ENCODE data around the gene MAML3. TPM values are rescaled to one million over a fixed set of nuclear protein-coding genes. Genes with fewer than 3 reads are reported as not detected.

Gene MAML3
- polyA plus RNA-seq, 2 donors = 3.7 to 3.8 TPM

DNA sequence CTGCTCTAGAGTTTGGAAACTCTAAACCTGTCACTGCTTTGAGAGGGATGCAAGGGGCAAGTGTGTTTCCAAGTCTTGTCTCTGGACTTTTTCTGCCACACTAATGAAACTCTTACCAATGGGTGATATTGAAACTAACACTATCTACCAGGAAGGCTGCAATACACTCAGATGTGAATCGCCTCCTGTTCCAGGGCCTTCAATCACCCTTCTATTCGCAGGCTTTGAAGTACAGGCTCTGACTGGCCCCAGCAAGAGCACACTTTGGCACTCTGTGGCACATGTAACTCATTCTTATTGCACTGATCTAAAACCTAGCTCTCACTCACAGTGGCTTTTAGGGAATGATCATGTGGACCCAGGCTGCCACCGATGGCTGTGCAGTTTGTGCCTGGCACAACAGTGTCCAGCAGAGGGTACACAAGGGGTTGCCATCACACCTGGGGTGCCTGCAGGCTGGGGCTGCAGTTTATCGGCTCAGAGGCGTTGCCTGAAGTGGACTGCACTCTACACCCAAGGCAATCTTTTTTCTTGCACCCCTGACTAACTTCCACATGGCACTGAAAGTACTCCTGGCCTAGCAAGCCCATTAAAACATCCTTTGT is 277.5 kb downstream of the MAML3 start:
- Histone ChIP-seq H3K4me1 (ENCODE audit: control insufficient read depth in 2 of 2, insufficient read depth in 2 of 2, low read length in 1 of 2) (peaks cover 0 to 8% of the 10 kb centered on the region in 2 donors), H3K4me3 (ENCODE audit: low read depth in 1 of 2, low read length in 2 of 2) (no peak overlapping the region), H3K9me3 (ENCODE audit: control insufficient read depth in 2 of 2, insufficient read depth in 1 of 2, low read depth in 1 of 2, low read length in 1 of 2) (no peaks in the 10 kb centered on the region), H3K36me3 (ENCODE audit: control insufficient read depth in 2 of 2, insufficient read depth in 2 of 2, low read length in 1 of 2) (no peaks in the 10 kb centered on the region), H3K27me3 (ENCODE audit: control insufficient read depth in 1 of 2, insufficient read depth in 2 of 2, low read length in 2 of 2) (no peaks in the 10 kb centered on the region), H3K27ac (ENCODE audit: low read depth in 2 of 2, low read length in 1 of 2) (peak overlapping the region; percentile 23 to 57)
- 40 to 43% methylated on average over 5 of the region's 5 CpGs for WGBS, 2 donors

GRCh38 chr4:139875411-139875825 is 278.6 kb downstream of the MAML3 start:
- Histone ChIP-seq H3K9me3 (ENCODE audit: control insufficient read depth in 2 of 2, insufficient read depth in 1 of 2, low read depth in 1 of 2, low read length in 1 of 2) (no peaks in the 10 kb centered on the region), H3K27ac (ENCODE audit: low read depth in 2 of 2, low read length in 1 of 2) (no peak overlapping the region), H3K4me3 (ENCODE audit: low read depth in 1 of 2, low read length in 2 of 2) (no peak overlapping the region), H3K27me3 (ENCODE audit: control insufficient read depth in 1 of 2, insufficient read depth in 2 of 2, low read length in 2 of 2) (no peaks in the 10 kb centered on the region), H3K4me1 (ENCODE audit: control insufficient read depth in 2 of 2, insufficient read depth in 2 of 2, low read length in 1 of 2) (peaks cover 0 to 8% of the 10 kb centered on the region in 2 donors), H3K36me3 (ENCODE audit: control insufficient read depth in 2 of 2, insufficient read depth in 2 of 2, low read length in 1 of 2) (no peaks in the 10 kb centered on the region)
- WGBS, 2 donors = 65 to 78% methylated on average over 6 of the region's 6 CpGs

- WGBS, 2 donors = 88 to 89% methylated on average over 4 of the region's 4 CpGs
- Histone ChIP-seq H3K27ac (ENCODE audit: low read depth in 2 of 2, low read length in 1 of 2) (peak overlapping the region in 1 of 2 donors; percentile 13), H3K9me3 (ENCODE audit: control insufficient read depth in 2 of 2, insufficient read depth in 1 of 2, low read depth in 1 of 2, low read length in 1 of 2) (no peaks in the 10 kb centered on the region), H3K36me3 (ENCODE audit: control insufficient read depth in 2 of 2, insufficient read depth in 2 of 2, low read length in 1 of 2) (no peaks in the 10 kb centered on the region), H3K4me3 (ENCODE audit: low read depth in 1 of 2, low read length in 2 of 2) (no peak overlapping the region), H3K4me1 (ENCODE audit: control insufficient read depth in 2 of 2, insufficient read depth in 2 of 2, low read length in 1 of 2) (peaks cover 0 to 8% of the 10 kb centered on the region in 2 donors), H3K27me3 (ENCODE audit: control insufficient read depth in 1 of 2, insufficient read depth in 2 of 2, low read length in 2 of 2) (no peaks in the 10 kb centered on the region)
Observed at GRCh38 chr4:139873111-139873860, 280.7 kb downstream of the MAML3 start.

- peaks cover 0 to 8% of the 10 kb centered on the region in 2 donors for H3K4me1 ChIP-seq (ENCODE audit: control insufficient read depth in 2 of 2, insufficient read depth in 2 of 2, low read length in 1 of 2)
- WGBS, 2 donors = 50 to 62% methylated on average over 2 of the region's 2 CpGs
- H3K9me3 ChIP-seq (ENCODE audit: control insufficient read depth in 2 of 2, insufficient read depth in 1 of 2, low read depth in 1 of 2, low read length in 1 of 2) = no peaks in the 10 kb centered on the region
- no peak overlapping the region for H3K4me3 ChIP-seq (ENCODE audit: low read depth in 1 of 2, low read length in 2 of 2)
- no peak overlapping the region for H3K27ac ChIP-seq (ENCODE audit: low read depth in 2 of 2, low read length in 1 of 2)
- no peaks in the 10 kb centered on the region for H3K27me3 ChIP-seq (ENCODE audit: control insufficient read depth in 1 of 2, insufficient read depth in 2 of 2, low read length in 2 of 2)
- no peaks in the 10 kb centered on the region for H3K36me3 ChIP-seq (ENCODE audit: control insufficient read depth in 2 of 2, insufficient read depth in 2 of 2, low read length in 1 of 2)
Observed at GRCh38 chr4:139872274-139872673, 281.7 kb downstream of the MAML3 start.

DNA sequence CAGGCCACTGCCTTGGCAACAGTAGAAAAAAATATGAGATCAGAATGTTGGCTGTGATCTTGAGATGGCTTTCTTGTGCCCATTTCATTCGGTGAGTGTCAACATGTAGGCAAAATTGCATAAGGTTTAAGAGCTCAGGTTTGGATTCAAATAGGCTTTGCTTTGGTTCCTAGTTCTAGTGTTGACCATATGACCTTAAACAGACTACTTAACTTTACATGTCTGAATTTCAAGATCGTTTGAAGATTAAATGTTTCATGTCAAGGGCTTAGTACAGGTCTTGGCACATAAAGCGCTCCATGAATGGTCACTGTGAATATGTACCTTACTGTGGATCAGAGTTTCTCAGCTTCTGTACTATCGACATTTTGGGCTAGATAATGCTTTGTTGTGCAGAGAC is 284.2 kb downstream of the MAML3 start:
- 77 to 83% methylated on average over 4 of the region's 4 CpGs for WGBS, 2 donors
- no peaks in the 10 kb centered on the region for H3K9me3 ChIP-seq (ENCODE audit: control insufficient read depth in 2 of 2, insufficient read depth in 1 of 2, low read depth in 1 of 2, low read length in 1 of 2)
- H3K27me3 ChIP-seq (ENCODE audit: control insufficient read depth in 1 of 2, insufficient read depth in 2 of 2, low read length in 2 of 2) = no peaks in the 10 kb centered on the region
- H3K27ac ChIP-seq (ENCODE audit: low read depth in 2 of 2, low read length in 1 of 2) = no peak overlapping the region
- no peaks in the 10 kb centered on the region for H3K4me1 ChIP-seq (ENCODE audit: control insufficient read depth in 2 of 2, insufficient read depth in 2 of 2, low read length in 1 of 2)
- H3K36me3 ChIP-seq (ENCODE audit: control insufficient read depth in 2 of 2, insufficient read depth in 2 of 2, low read length in 1 of 2) = no peaks in the 10 kb centered on the region
- H3K4me3 ChIP-seq (ENCODE audit: low read depth in 1 of 2, low read length in 2 of 2) = no peak overlapping the region

DNA sequence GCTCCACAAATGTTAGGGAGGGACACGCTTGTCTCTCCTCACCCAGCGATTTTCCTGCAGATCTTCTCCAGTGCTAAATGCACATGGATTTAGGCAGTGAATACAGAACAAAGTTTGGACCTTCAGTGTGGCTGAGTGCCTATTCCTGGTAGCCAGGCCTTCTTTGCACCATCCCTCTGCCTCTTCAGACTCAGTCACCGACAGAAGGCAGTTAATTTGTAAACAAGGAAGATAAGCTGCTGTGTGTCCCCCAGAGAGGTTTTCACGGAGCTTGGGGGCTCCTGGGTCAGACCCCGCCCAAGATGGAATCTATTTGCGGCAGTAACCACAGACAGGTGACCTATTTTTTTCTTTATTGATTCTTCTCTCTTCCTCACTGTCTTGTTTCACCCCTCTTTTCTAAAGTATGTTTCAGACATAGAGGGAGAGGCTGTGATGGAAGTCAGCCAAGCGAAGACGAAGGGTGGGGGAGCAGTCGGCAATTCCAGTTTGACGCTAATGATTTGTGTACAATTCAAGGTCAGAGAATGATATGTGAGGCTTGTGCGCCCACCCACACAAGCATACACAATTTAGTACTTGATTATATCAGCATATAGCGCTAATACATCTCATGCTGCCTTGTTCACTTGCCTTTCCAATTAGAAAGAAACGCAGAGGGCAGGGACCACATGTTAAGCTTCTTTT is 287.6 kb downstream of the MAML3 start:
- WGBS, 2 donors = 72 to 79% methylated on average over 13 of the region's 13 CpGs
- no peak overlapping the region for H3K27ac ChIP-seq (ENCODE audit: low read depth in 2 of 2, low read length in 1 of 2)
- H3K36me3 ChIP-seq (ENCODE audit: control insufficient read depth in 2 of 2, insufficient read depth in 2 of 2, low read length in 1 of 2) = no peaks in the 10 kb centered on the region
- H3K4me1 ChIP-seq (ENCODE audit: control insufficient read depth in 2 of 2, insufficient read depth in 2 of 2, low read length in 1 of 2) = no peaks in the 10 kb centered on the region
- H3K27me3 ChIP-seq (ENCODE audit: control insufficient read depth in 1 of 2, insufficient read depth in 2 of 2, low read length in 2 of 2) = no peaks in the 10 kb centered on the region
- no peak overlapping the region for H3K4me3 ChIP-seq (ENCODE audit: low read depth in 1 of 2, low read length in 2 of 2)
- no peaks in the 10 kb centered on the region for H3K9me3 ChIP-seq (ENCODE audit: control insufficient read depth in 2 of 2, insufficient read depth in 1 of 2, low read depth in 1 of 2, low read length in 1 of 2)

- Histone ChIP-seq H3K27ac (ENCODE audit: low read depth in 2 of 2, low read length in 1 of 2) (no peak overlapping the region), H3K27me3 (ENCODE audit: control insufficient read depth in 1 of 2, insufficient read depth in 2 of 2, low read length in 2 of 2) (no peaks in the 10 kb centered on the region), H3K4me1 (ENCODE audit: control insufficient read depth in 2 of 2, insufficient read depth in 2 of 2, low read length in 1 of 2) (no peaks in the 10 kb centered on the region), H3K36me3 (ENCODE audit: control insufficient read depth in 2 of 2, insufficient read depth in 2 of 2, low read length in 1 of 2) (no peaks in the 10 kb centered on the region), H3K9me3 (ENCODE audit: control insufficient read depth in 2 of 2, insufficient read depth in 1 of 2, low read depth in 1 of 2, low read length in 1 of 2) (no peaks in the 10 kb centered on the region), H3K4me3 (ENCODE audit: low read depth in 1 of 2, low read length in 2 of 2) (no peak overlapping the region)
- 96% methylated on average over 5 of the region's 5 CpGs for WGBS, 2 donors
Observed at GRCh38 chr4:139865537-139865936, 288.4 kb downstream of the MAML3 start.

- Histone ChIP-seq H3K27ac (ENCODE audit: low read depth in 2 of 2, low read length in 1 of 2) (no peak overlapping the region), H3K27me3 (ENCODE audit: control insufficient read depth in 1 of 2, insufficient read depth in 2 of 2, low read length in 2 of 2) (no peaks in the 10 kb centered on the region), H3K4me1 (ENCODE audit: control insufficient read depth in 2 of 2, insufficient read depth in 2 of 2, low read length in 1 of 2) (no peaks in the 10 kb centered on the region), H3K36me3 (ENCODE audit: control insufficient read depth in 2 of 2, insufficient read depth in 2 of 2, low read length in 1 of 2) (no peaks in the 10 kb centered on the region), H3K9me3 (ENCODE audit: control insufficient read depth in 2 of 2, insufficient read depth in 1 of 2, low read depth in 1 of 2, low read length in 1 of 2) (no peaks in the 10 kb centered on the region), H3K4me3 (ENCODE audit: low read depth in 1 of 2, low read length in 2 of 2) (no peak overlapping the region)
- 80 to 81% methylated on average over 3 of the region's 3 CpGs for WGBS, 2 donors
Observed at GRCh38 chr4:139863531-139863930, 290.5 kb downstream of the MAML3 start.

GRCh38 chr4:139861471-139861870 is 292.5 kb downstream of the MAML3 start:
- no peaks in the 10 kb centered on the region for H3K27me3 ChIP-seq (ENCODE audit: control insufficient read depth in 1 of 2, insufficient read depth in 2 of 2, low read length in 2 of 2)
- no peaks in the 10 kb centered on the region for H3K4me1 ChIP-seq (ENCODE audit: control insufficient read depth in 2 of 2, insufficient read depth in 2 of 2, low read length in 1 of 2)
- no peak overlapping the region for H3K4me3 ChIP-seq (ENCODE audit: low read depth in 1 of 2, low read length in 2 of 2)
- WGBS, 2 donors = 71 to 79% methylated on average over 4 of the region's 4 CpGs
- no peaks in the 10 kb centered on the region for H3K36me3 ChIP-seq (ENCODE audit: control insufficient read depth in 2 of 2, insufficient read depth in 2 of 2, low read length in 1 of 2)
- no peaks in the 10 kb centered on the region for H3K9me3 ChIP-seq (ENCODE audit: control insufficient read depth in 2 of 2, insufficient read depth in 1 of 2, low read depth in 1 of 2, low read length in 1 of 2)
- no peak overlapping the region for H3K27ac ChIP-seq (ENCODE audit: low read depth in 2 of 2, low read length in 1 of 2)
